Activated T-cell treated with anti-CD3 and anti-CD28 coated beads, Interleukin-2, amount 50 U/mL, for 4 hours (primary cell): ENCODE data around the gene FOXJ1. TPM values are rescaled to one million over a fixed set of nuclear protein-coding genes. Genes with fewer than 3 reads are reported as not detected.
A peak's percentile ranks its signal among the peaks of the same experiment; 100 is the strongest.

Experiments used
- ATAC-seq, 2 donors: fragments of 200-7000 bp; cut with Tn5 transposase; one replicate each; pipeline ENCODE4 v1.10.0; 2021
- DNase-seq: peaks from one replicate; pipeline ENCODE4 v3.0.0-alpha.2; 2020
- H3K27me3 Mint-ChIP-seq: one replicate; pipeline ENCODE4 v1.8.0; 2021; ENCODE audit warnings: low read depth, mixed read lengths
- H3K36me3 Mint-ChIP-seq: one replicate; pipeline ENCODE4 v1.8.0; 2022; ENCODE audit warnings: mixed read lengths; ENCODE audit not compliant: insufficient read depth
- H3K4me1 Mint-ChIP-seq: one replicate; pipeline ENCODE4 v1.8.0; 2021; ENCODE audit warnings: low read depth, mixed read lengths
- H3K4me3 Mint-ChIP-seq: one replicate; pipeline ENCODE4 v1.8.0; 2021; ENCODE audit warnings: mild to moderate bottlenecking, moderate library complexity, mixed read lengths
- H3K9me3 Mint-ChIP-seq: one replicate; pipeline ENCODE4 v1.8.0; 2021; ENCODE audit warnings: mixed read lengths
- total RNA-seq, 3 donors: library from RNA; stranded (reverse); gene quantifications; one replicate each; pipeline ENCODE4 v1.2.1, GENCODE V29; 2021

The FOXJ1 gene
- total RNA-seq, 3 donors from 2014 or later, result 0.71 to 2.8 (median 1.8) TPM

DNA sequence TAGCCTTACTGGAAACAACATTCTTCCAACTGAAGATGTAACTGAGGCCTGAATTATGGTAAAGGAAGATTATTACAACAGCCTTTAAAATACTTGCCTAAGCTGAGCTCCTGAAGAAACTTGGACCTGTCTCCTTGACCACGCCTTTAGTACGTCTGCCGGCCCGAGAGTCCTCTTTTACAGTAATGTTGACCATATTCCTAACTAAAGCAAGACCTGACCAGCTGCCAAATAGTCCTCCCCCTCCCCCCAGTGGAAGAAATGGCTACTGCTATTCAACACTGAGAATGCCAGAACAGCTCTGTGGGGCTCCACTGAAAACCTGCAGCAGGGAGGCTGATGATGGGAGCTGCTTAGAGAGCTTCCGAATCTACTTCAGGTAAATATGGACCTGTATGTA, 12.6 kb upstream of the FOXJ1 start:
- peaks cover 40% of the 10 kb centered on the region for H3K4me1 Mint-ChIP-seq
- no peaks in the 10 kb centered on the region for H3K9me3 Mint-ChIP-seq
- no peak for ATAC-seq

DNA sequence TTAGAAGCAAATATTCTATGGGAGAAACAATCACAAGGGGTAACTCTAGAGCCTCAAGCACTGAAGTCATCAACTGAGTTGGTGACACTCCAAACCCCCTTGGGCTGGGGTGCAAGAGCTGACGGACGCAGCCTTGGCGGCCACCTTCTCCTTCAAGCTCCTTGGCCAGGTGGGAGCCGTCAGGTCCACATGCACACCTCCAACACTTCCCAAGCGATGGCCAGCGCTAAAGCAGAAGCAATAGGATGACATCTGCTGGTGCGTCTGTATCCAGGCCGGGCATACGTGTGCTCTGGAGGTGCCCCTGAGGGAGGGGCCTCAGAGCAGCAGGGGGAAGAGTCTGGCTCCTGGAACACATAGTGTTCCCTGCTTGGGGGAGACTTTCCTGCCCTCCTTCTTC, 12.2 kb upstream of the FOXJ1 start:
- H3K4me3 Mint-ChIP-seq, result no peak overlapping the region
- peaks cover 24% of the 10 kb centered on the region for H3K36me3 Mint-ChIP-seq
- H3K27me3 Mint-ChIP-seq, result no peaks in the 10 kb centered on the region
- H3K4me1 Mint-ChIP-seq, result peaks cover 40% of the 10 kb centered on the region
- no peaks in the 10 kb centered on the region for H3K9me3 Mint-ChIP-seq
- no peak for DNase-seq
- ATAC-seq, result no peak

More for the DNA sequence above, 12.6 kb upstream of the FOXJ1 start:
- H3K27me3 Mint-ChIP-seq, result no peaks in the 10 kb centered on the region
- DNase-seq, result no peak
- H3K4me3 Mint-ChIP-seq, result no peak overlapping the region
- H3K36me3 Mint-ChIP-seq, result peaks cover 26% of the 10 kb centered on the region

DNA sequence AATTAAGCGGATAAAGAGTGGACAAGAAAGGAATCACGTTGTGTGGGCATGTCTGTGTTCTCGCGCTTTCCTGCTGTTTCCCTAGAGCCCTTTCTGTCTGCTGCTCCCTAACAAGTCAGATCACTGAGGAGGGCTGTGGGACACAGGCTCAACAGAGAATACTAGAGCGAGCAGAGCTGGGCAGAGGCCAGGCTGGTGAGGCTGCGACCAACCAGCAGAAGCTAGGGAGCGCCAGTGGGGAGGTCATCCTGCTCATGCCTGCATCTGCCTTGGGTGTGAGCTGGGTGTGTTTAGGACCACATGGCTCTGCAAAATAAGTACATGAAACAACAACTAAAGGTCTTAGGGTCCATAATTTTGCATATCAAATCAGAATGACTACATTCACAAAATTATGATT, 11.5 kb upstream of the FOXJ1 start:
- no peak overlapping the region for H3K4me3 Mint-ChIP-seq
- ATAC-seq, result no peak

DNA sequence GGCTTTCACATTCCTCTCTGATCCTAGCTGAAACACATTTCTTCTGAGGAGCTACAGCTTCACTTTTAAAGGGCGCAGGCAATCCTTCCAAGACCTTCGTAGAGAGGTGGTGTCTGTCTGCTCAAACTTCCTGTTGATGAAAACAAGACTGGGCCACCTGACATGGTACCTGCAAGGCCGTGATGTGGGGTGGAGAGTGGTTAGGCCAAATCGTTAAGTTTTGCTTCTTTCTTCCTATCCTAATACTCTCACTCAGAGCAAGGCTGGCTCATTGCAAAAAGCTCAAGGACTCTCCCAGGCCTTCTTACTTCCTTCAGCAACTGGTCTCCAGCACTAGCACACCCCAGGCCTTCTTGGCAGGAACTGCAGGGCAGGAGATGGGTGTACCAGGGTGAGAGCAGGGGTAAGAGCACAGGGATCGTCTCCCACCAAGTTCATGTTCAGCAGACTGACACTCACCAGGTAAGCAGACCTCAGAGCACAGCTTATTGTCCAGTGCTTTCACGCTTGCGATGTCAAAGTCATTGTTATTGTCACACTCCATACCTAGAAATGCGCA, 10.9 kb upstream of the FOXJ1 start:
- Mint-ChIP-seq H3K9me3 (no peaks in the 10 kb centered on the region), H3K27me3 (no peaks in the 10 kb centered on the region), H3K4me1 (peaks cover 45% of the 10 kb centered on the region), H3K36me3 (peaks cover 15% of the 10 kb centered on the region), H3K4me3 (peak overlapping the region; percentile 32)
- ATAC-seq (peak in 1 of 2 donors; percentile 43), DNase-seq (no peak)

More for the DNA sequence above, 11.5 kb upstream of the FOXJ1 start:
- DNase-seq, result no peak
- Mint-ChIP-seq H3K27me3 (no peaks in the 10 kb centered on the region), H3K9me3 (no peaks in the 10 kb centered on the region), H3K4me1 (peaks cover 41% of the 10 kb centered on the region), H3K36me3 (peaks cover 20% of the 10 kb centered on the region)

- Mint-ChIP-seq H3K4me3 (no peak overlapping the region), H3K36me3 (peaks cover 11% of the 10 kb centered on the region), H3K4me1 (peaks cover 55% of the 10 kb centered on the region), H3K9me3 (no peaks in the 10 kb centered on the region), H3K27me3 (no peaks in the 10 kb centered on the region)
- ATAC-seq (no peak), DNase-seq (no peak)
Measured at GRCh38 chr17:76150712-76151622, 9.9 kb upstream of the FOXJ1 start.

DNA sequence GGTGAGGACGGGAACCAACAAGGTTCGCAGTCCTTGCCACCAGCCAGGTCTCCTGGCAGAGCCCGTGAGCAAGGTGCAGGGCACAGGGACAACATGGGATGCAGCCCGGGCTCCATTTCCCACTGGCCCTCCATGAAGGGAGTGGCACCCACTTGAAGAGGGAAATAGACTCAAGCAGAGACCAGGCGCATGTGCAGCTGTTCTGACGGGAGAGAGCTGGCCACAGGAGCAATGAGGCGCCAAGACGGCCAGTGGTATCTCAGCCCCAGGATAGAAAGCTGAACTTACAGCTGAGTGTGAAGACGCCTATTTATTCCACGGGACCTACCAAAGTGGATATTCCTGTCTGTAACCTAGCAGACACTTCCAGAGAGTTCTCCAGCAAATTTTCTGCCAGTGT, 8.2 kb upstream of the FOXJ1 start:
- Mint-ChIP-seq H3K27me3 (no peaks in the 10 kb centered on the region), H3K4me1 (peaks cover 69% of the 10 kb centered on the region), H3K4me3 (no peak overlapping the region), H3K36me3 (peaks cover 11% of the 10 kb centered on the region), H3K9me3 (no peaks in the 10 kb centered on the region)
- DNase-seq (no peak), ATAC-seq (no peak)

DNA sequence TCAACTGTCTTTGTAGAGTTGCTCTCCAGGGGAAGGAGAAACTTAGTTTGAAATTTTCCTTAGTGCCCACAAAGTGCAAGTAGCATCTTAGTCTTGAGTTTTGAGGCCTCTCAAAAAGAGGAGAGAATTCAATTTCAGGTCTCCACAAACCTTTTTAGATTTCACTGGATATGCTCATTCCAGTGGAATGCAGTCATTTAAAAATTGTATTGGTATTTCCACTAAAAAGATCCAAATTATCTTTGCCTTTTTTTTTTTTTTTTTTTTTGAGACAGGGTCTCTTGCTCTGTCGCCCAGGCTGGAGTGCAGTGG, 6.9 kb upstream of the FOXJ1 start:
- Mint-ChIP-seq H3K4me3 (no peak overlapping the region), H3K4me1 (peaks cover 68% of the 10 kb centered on the region), H3K36me3 (peaks cover 7% of the 10 kb centered on the region), H3K27me3 (no peaks in the 10 kb centered on the region), H3K9me3 (no peaks in the 10 kb centered on the region)
- ATAC-seq (no peak), DNase-seq (no peak)

DNA sequence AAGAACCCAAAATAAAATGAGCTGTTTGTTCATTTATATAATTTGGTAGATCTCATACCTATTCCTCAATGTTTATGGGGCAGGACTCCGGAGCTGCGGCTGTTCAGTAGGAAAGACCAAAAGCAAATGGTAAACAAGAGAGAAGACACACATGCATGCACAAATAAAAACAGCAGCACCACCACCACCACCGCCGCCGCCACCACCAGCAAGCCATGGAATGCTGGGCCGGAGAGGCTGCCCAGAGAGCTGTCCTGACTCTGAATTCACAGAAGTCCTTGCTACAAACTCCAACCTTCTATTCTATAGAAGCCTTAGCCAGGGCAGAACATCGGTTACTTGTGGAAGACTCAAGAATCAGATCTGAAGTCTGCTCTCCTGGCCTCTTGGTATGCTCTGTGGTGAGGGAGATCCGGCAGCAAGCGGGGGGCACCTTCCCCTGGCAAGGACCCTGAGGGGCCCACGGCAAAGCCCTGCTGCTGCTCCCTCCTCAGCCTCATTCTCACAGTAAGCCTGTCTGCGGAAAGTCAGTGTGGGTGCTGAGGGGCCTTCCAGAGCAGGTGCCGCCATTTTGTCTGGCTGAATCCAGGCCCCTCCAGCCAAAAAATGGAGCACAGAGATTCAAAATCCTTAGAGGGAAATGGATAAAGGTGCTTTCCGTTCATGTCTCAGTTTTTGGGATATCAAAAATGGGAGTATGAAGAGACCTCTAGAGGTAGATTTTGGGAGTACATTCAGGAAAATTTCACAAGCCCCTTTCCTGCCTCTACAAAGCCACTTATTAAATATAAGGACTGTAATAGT, 6.4 kb upstream of the FOXJ1 start:
- Mint-ChIP-seq H3K36me3 (peaks cover 7% of the 10 kb centered on the region), H3K4me1 (peaks cover 68% of the 10 kb centered on the region), H3K9me3 (no peaks in the 10 kb centered on the region), H3K27me3 (no peaks in the 10 kb centered on the region), H3K4me3 (no peak overlapping the region)
- no peak for ATAC-seq
- DNase-seq, result no peak

DNA sequence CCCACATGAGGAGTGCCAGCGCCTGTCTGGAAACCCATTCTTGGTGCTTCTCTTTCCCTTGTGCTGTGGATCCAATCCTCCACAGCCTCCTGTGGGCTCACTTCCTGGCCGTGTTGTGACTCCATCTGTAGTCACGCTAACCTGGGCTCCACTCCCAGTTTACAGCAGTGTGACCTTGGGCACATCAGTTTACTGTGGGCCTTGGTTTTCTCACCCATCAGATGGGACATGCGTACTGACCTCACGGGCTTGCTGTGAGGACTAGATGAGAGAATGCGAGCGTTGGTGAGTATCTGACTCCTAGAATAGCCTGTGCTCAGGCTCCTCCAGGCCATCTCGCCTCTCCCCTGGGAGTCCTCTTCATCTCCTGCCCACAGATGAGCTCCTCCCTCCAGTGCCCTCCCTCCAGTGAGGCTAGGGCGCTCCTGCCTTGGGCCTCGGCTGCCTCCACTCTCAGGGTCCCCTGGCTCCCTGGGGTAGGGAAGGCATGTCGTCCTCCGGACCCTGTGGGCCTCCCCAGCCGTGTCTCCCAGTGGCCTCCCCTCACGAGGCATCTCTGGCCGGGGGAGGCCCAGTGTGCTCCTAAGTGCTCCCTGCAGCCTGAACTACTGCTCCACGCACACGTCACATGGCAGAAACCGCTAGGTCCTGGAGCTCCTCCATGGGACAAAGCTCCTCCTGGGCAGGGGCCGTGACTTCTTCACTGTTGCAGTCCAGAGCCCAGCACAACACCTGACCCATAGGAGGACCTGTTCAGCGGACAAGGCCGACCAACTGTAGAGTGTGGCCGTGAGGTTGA, 5.2 kb upstream of the FOXJ1 start:
- Mint-ChIP-seq H3K36me3 (peaks cover 5% of the 10 kb centered on the region), H3K4me1 (peaks cover 64% of the 10 kb centered on the region), H3K27me3 (no peaks in the 10 kb centered on the region), H3K9me3 (no peaks in the 10 kb centered on the region), H3K4me3 (peak overlapping the region; percentile 51)
- ATAC-seq (peak; percentile 20 to 25), DNase-seq (no peak)

- DNase-seq, result peak; percentile 43
- H3K36me3 Mint-ChIP-seq, result peaks cover under 1% of the 10 kb centered on the region
- H3K9me3 Mint-ChIP-seq, result no peaks in the 10 kb centered on the region
- H3K27me3 Mint-ChIP-seq, result peaks cover under 1% of the 10 kb centered on the region
- peak; percentile 27 to 34 for ATAC-seq
- H3K4me3 Mint-ChIP-seq, result peak overlapping the region; percentile 51
- peaks cover 59% of the 10 kb centered on the region for H3K4me1 Mint-ChIP-seq
Measured at GRCh38 chr17:76145231-76146052, 4.4 kb upstream of the FOXJ1 start.

- ATAC-seq, result no peak
- Mint-ChIP-seq H3K9me3 (no peaks in the 10 kb centered on the region), H3K4me3 (peak overlapping the region; percentile 75), H3K4me1 (peaks cover 64% of the 10 kb centered on the region), H3K27me3 (peaks cover 6% of the 10 kb centered on the region), H3K36me3 (no peaks in the 10 kb centered on the region)
- no peak for DNase-seq
Measured at GRCh38 chr17:76142585-76143041, 1.6 kb upstream of the FOXJ1 start.

DNA sequence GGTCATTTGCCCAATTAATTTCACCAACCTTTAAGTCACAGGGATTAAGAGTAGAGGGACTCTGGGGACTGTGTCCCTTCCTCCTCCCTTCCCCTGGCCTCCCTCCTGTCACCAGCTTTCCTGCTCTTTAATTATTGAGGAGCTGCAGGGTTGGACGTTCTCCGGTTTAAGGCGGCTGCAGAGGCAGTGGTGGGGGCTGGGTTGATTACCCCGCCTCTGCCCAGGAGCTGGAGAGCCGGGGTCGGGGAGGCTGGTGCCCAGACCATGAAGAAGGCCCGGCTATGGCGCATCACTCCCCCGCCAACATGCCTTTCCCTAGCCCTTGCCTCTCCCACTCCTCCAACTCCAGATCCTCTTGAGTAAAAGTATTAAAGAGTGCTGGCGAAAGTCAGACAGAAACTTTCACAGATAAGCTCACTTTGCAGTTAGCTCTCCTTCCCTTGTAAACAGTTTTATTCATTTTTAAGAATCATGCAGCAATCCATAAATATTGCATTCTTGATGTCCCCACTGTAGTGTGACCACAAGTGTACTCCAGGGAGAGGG, 1.1 kb upstream of the FOXJ1 start:
- Mint-ChIP-seq H3K4me3 (peak overlapping the region; percentile 75), H3K36me3 (no peaks in the 10 kb centered on the region), H3K4me1 (peaks cover 61% of the 10 kb centered on the region), H3K9me3 (no peaks in the 10 kb centered on the region), H3K27me3 (peaks cover 6% of the 10 kb centered on the region)
- DNase-seq (no peak), ATAC-seq (no peak)

DNA sequence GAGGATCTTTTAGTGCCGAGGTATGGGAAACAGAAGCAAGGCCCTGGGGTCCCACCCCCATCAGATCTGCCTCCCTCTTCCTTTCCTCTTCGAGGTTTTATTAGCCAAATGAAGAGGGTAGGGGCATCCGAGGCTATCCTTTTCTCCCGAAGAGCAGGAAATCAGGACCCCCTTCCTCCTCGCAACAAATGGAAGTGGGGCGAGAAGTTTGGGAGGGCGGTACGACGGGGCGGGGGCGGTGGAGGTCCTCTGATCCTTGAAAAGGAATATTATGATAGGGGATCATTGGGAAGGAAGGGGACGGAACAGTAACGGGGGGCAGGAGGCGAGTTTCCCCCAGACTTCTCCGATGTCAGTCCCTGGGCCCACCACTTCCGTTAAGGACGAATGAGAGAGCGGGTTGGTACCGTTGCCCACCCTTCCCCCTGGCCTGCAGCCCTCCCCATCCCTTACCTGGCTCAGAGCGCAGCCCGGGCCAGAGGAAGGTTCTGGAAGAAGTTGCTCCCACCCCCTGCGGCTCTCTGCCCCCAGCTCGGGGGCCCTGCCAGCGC, 309 bp downstream of the FOXJ1 start:
- ATAC-seq (peak; percentile 5), DNase-seq (no peak)
- no peaks in the 10 kb centered on the region for H3K9me3 Mint-ChIP-seq
- peak overlapping the region; percentile 75 for H3K4me3 Mint-ChIP-seq
- peaks cover 47% of the 10 kb centered on the region for H3K4me1 Mint-ChIP-seq
- no peaks in the 10 kb centered on the region for H3K36me3 Mint-ChIP-seq
- H3K27me3 Mint-ChIP-seq, result peaks cover 6% of the 10 kb centered on the region
